ENCODE data around the gene ERG28. TPM values are rescaled to one million over a fixed set of nuclear protein-coding genes. Genes with fewer than 3 reads are reported as not detected.

ERG28 gene
- polyA plus RNA-seq, 1 of the 3 experiments (the other 2 are of a cell fraction) = 14.8 TPM

DNA sequence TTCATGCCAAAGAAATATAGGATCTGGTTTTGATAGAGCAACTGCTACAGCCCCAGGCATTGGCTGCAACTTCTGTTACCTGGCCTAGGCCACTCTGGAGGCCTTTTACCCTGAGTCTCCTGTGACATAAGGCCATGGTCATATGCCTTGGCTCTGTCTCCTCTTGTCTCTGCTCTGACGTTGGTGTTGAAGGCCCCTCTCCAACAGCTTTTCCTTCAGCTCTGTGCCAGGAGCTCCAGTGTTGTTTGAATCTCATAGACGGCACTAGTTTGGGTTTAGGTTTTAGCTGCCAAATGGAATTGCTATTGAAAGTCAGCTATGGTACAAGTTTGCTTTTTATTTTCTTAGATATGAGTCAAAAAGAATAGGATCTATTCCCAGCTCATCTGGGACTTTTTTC lies 41.4 kb upstream of the ERG28 start (continued):
- TF ChIP-seq, protein P1, sequence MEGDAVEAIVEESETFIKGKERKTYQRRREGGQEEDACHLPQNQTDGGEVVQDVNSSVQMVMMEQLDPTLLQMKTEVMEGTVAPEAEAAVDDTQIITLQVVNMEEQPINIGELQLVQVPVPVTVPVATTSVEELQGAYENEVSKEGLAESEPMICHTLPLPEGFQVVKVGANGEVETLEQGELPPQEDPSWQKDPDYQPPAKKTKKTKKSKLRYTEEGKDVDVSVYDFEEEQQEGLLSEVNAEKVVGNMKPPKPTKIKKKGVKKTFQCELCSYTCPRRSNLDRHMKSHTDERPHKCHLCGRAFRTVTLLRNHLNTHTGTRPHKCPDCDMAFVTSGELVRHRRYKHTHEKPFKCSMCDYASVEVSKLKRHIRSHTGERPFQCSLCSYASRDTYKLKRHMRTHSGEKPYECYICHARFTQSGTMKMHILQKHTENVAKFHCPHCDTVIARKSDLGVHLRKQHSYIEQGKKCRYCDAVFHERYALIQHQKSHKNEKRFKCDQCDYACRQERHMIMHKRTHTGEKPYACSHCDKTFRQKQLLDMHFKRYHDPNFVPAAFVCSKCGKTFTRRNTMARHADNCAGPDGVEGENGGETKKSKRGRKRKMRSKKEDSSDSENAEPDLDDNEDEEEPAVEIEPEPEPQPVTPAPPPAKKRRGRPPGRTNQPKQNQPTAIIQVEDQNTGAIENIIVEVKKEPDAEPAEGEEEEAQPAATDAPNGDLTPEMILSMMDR (IDR thresholded peaks at IDR 0.05) = no peak
- TF ChIP-seq MEF2A (IDR thresholded peaks at IDR 0.05; ENCODE audit: borderline replicate concordance, low read depth) (no peak), GATA2 (CRISPR knock-in tag; IDR thresholded peaks at IDR 0.05) (no peak), TAF1 (IDR thresholded peaks at IDR 0.05; ENCODE audit: borderline replicate concordance, low read depth, low read length) (no peak), POLR2AphosphoS5 (IDR thresholded peaks at IDR 0.05; ENCODE audit: low read depth, low read length) (no peak)
- TF ChIP-seq, protein P2, sequence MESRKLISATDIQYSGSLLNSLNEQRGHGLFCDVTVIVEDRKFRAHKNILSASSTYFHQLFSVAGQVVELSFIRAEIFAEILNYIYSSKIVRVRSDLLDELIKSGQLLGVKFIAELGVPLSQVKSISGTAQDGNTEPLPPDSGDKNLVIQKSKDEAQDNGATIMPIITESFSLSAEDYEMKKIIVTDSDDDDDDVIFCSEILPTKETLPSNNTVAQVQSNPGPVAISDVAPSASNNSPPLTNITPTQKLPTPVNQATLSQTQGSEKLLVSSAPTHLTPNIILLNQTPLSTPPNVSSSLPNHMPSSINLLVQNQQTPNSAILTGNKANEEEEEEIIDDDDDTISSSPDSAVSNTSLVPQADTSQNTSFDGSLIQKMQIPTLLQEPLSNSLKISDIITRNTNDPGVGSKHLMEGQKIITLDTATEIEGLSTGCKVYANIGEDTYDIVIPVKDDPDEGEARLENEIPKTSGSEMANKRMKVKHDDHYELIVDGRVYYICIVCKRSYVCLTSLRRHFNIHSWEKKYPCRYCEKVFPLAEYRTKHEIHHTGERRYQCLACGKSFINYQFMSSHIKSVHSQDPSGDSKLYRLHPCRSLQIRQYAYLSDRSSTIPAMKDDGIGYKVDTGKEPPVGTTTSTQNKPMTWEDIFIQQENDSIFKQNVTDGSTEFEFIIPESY (IDR thresholded peaks at IDR 0.05; ENCODE audit: borderline replicate concordance, low read depth) = no peak

DNA sequence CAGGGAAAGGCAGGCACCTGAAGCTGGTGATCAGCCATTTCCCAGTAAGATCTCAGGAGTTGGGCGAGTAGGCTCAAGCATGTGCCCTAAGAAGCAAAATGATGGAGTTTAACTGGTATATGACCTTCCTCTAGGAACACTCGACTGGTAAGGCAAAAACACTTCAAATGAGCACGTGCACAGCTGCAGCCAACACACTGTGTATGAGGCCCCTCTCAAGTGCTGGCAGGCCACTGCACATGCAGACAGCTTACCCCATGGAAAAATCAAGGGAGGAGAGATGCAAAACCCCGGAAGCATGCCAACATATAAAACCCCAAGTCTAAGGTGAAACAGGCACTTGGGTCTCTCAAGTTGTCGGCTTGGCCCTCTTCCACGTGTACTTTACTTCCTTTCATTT lies 39.6 kb upstream of the ERG28 start:
- Histone ChIP-seq H3K4me3 (ENCODE audit: low read depth in 2 of 2, low read length in 1 of 2) (no peak overlapping the region), H3F3A (replicated peaks; ENCODE audit: insufficient read depth) (no peaks in the 10 kb centered on the region), H3K36me3 (replicated peaks in 1 of 2; ENCODE audit: control insufficient read depth in 1 of 2, insufficient read depth in 2 of 2, low read length in 1 of 2) (peaks cover 18 to 48% of the 10 kb centered on the region in 2 experiments), H4K20me1 (ENCODE audit: insufficient read depth) (no peaks in the 10 kb centered on the region), H3K9me2 (no peaks in the 10 kb centered on the region), H3K79me2 (ENCODE audit: insufficient read depth) (no peaks in the 10 kb centered on the region), H3K4me2 (no peak overlapping the region), H3K27me3 (ENCODE audit: insufficient read depth) (no peaks in the 10 kb centered on the region), H3K9ac (no peak overlapping the region), H3K27ac (ENCODE audit: low read depth in 2 of 2, low read length in 1 of 2) (no peak overlapping the region), H3K9me3 (no peaks in the 10 kb centered on the region), H2AFZ (ENCODE audit: low read depth) (no peak overlapping the region), H3K4me1 (ENCODE audit: control insufficient read depth in 1 of 2, insufficient read depth in 2 of 2, low read depth in 1 of 2, low read length in 1 of 2) (no peaks in the 10 kb centered on the region; a peak in 1 of 4 replicates)
- WGBS (ENCODE audit: low lambda C conversion rate) = 96% methylated on average over 6 of the region's 6 CpGs
- TF ChIP-seq, protein P3, sequence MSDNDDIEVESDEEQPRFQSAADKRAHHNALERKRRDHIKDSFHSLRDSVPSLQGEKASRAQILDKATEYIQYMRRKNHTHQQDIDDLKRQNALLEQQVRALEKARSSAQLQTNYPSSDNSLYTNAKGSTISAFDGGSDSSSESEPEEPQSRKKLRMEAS (IDR thresholded peaks at IDR 0.05; ENCODE audit: low read depth) = no peak
- TF ChIP-seq NRF1 (IDR thresholded peaks at IDR 0.05; ENCODE audit: low read depth, low read length) (no peak), EZH2phosphoT487 (IDR thresholded peaks at IDR 0.05; ENCODE audit: borderline replicate concordance, low read depth) (no peak), TEAD4 (IDR thresholded peaks at IDR 0.05; ENCODE audit: borderline replicate concordance, insufficient read depth) (no peak)
- TF ChIP-seq, protein P4, sequence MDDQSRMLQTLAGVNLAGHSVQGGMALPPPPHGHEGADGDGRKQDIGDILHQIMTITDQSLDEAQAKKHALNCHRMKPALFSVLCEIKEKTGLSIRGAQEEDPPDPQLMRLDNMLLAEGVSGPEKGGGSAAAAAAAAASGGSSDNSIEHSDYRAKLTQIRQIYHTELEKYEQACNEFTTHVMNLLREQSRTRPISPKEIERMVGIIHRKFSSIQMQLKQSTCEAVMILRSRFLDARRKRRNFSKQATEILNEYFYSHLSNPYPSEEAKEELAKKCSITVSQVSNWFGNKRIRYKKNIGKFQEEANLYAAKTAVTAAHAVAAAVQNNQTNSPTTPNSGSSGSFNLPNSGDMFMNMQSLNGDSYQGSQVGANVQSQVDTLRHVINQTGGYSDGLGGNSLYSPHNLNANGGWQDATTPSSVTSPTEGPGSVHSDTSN (IDR thresholded peaks at IDR 0.05) = no peak
- DNase-seq = no peak
- POLR2A ChIA-PET = no interaction called here
- CTCF ChIA-PET = interaction anchor here (1.2 kb wide), 1 partner anchor 9 kb away, joined by 5 read pairs; no protein-coding TSS in a partner anchor

Data from SK-N-SH (cell line).